Suprapubic skin (tissue), 4 donors: ENCODE data around the gene TEF. TPM values are rescaled to one million over a fixed set of nuclear protein-coding genes. Genes with fewer than 3 reads are reported as not detected.
"Not testable (repeated sequence)": the region's sequence is repeated elsewhere in the genome, so short reads cannot be mapped to it uniquely, and the experiment has no call there.

Source experiments
- DNase-seq, 2 donors: peaks; one replicate each; pipeline ENCODE4 v3.0.0-alpha.2; 2019; ENCODE audit warnings: low spot score in 2 of 2
- H3K27ac ChIP-seq: fragments of 200-600 bp; sonication (generic); one replicate; pipeline ENCODE4 v1.5.1; 2019
- H3K27me3 ChIP-seq: fragments of 200-600 bp; sonication (generic); one replicate; pipeline ENCODE4 v1.5.1; 2019
- H3K36me3 ChIP-seq: fragments of 200-600 bp; sonication (generic); one replicate; pipeline ENCODE4 v1.5.1; 2019
- H3K4me1 ChIP-seq: fragments of 200-600 bp; sonication (generic); one replicate; pipeline ENCODE4 v1.5.1; 2019
- H3K4me3 ChIP-seq: fragments of 200-600 bp; sonication (generic); one replicate; pipeline ENCODE4 v1.5.1; 2019; ENCODE audit warnings: mild to moderate bottlenecking
- H3K9me3 ChIP-seq: fragments of 200-600 bp; sonication (generic); one replicate; pipeline ENCODE4 v1.5.1; 2019
- CTCF ChIP-seq, 2 donors: fragments of 200-600 bp in 1 of 2; fragments of 450-650 bp in 1 of 2; sonication (generic) in 1 of 2; IDR thresholded peaks; one replicate each; pipeline ENCODE4 v1.5.1; 2016 to 2019; ENCODE audit warnings: antibody characterized with exemption in 2 of 2, mild to moderate bottlenecking in 1 of 2, moderate library complexity in 1 of 2
- EP300 ChIP-seq: sonication (generic); formaldehyde crosslinking; IDR thresholded peaks from one replicate; pipeline ENCODE4 v1.6.1; 2017; ENCODE audit warnings: antibody characterized with exemption
- POLR2A ChIP-seq, 2 donors: fragments of 450-650 bp; IDR thresholded peaks; one replicate each; pipeline ENCODE4 v1.6.1; 2017; ENCODE audit warnings: antibody characterized with exemption in 2 of 2, mild to moderate bottlenecking in 2 of 2, moderate library complexity in 2 of 2
- POLR2AphosphoS5 ChIP-seq, 3 donors: sonication (generic); formaldehyde crosslinking; IDR thresholded peaks; one replicate each; pipeline ENCODE4 v1.6.1; 2017; ENCODE audit warnings: antibody characterized with exemption in 3 of 3
- WGBS: methylation state at CpG from one replicate; pipeline ENCODE4 v1.1.5; 2018; 5-methylcytosine and 5-hydroxymethylcytosine counted together
- total RNA-seq, 4 donors: library from RNA; depleted of rRNA; stranded (reverse); fragments of >200 nt; gene quantifications; one replicate each; pipeline ENCODE4 v1.1.0, GENCODE V29; 2016

Gene TEF
- total RNA-seq, 4 donors from 2014 or later = 36.1 to 87.4 (median 46.8) TPM

- H3K9me3 ChIP-seq = no peaks in the 10 kb centered on the region
- H3K27ac ChIP-seq = no peak overlapping the region
- H3K27me3 ChIP-seq = no peaks in the 10 kb centered on the region
- H3K36me3 ChIP-seq = peaks cover 53% of the 10 kb centered on the region
- WGBS = 71% methylated on average over 4 of the region's 4 CpGs
- no peak for TF ChIP-seq CTCF (IDR thresholded peaks at IDR 0.05)
- TF ChIP-seq POLR2A (IDR thresholded peaks at IDR 0.05) = no peak
- TF ChIP-seq EP300 = no peak
- TF ChIP-seq POLR2AphosphoS5 (IDR thresholded peaks at IDR 0.05) = no peak
- no peak for DNase-seq
- H3K4me1 ChIP-seq = peaks cover 30% of the 10 kb centered on the region
- no peak overlapping the region for H3K4me3 ChIP-seq
These were observed 53.8 kb downstream of the TEF start for GRCh38 chr22:41435560-41435959.

GRCh38 chr22:41436322-41437113 lies 54.8 kb downstream of the TEF start:
- no peak for DNase-seq
- peaks cover 57% of the 10 kb centered on the region for H3K36me3 ChIP-seq
- no peak overlapping the region for H3K4me3 ChIP-seq
- peaks cover 33% of the 10 kb centered on the region for H3K4me1 ChIP-seq
- H3K27me3 ChIP-seq = no peaks in the 10 kb centered on the region
- TF ChIP-seq POLR2A (IDR thresholded peaks at IDR 0.05) = no peak
- TF ChIP-seq POLR2AphosphoS5 (IDR thresholded peaks at IDR 0.05) = no peak
- no peak for TF ChIP-seq EP300
- no peak for TF ChIP-seq CTCF (IDR thresholded peaks at IDR 0.05)
- no peak overlapping the region for H3K27ac ChIP-seq
- H3K9me3 ChIP-seq = no peaks in the 10 kb centered on the region
- 77% methylated on average over 21 of the region's 23 CpGs for WGBS

- H3K9me3 ChIP-seq = no peaks in the 10 kb centered on the region
- no peak overlapping the region for H3K27ac ChIP-seq
- H3K36me3 ChIP-seq = peaks cover 51% of the 10 kb centered on the region
- peaks cover 40% of the 10 kb centered on the region for H3K4me1 ChIP-seq
- no peaks in the 10 kb centered on the region for H3K27me3 ChIP-seq
- no peak overlapping the region for H3K4me3 ChIP-seq
- DNase-seq = no peak
- no peak for TF ChIP-seq POLR2A (IDR thresholded peaks at IDR 0.05)
- no peak for TF ChIP-seq POLR2AphosphoS5 (IDR thresholded peaks at IDR 0.05)
- no peak for TF ChIP-seq CTCF (IDR thresholded peaks at IDR 0.05)
- TF ChIP-seq EP300 = no peak
- 91% methylated on average over 7 of the region's 7 CpGs for WGBS
These were observed 55.5 kb downstream of the TEF start for GRCh38 chr22:41437198-41437597.

- peaks cover 33% of the 10 kb centered on the region for H3K36me3 ChIP-seq
- H3K27me3 ChIP-seq, H3K9me3 ChIP-seq, DNase-seq, H3K27ac ChIP-seq, H3K4me3 ChIP-seq: not testable (repeated sequence)
- 77% methylated on average over 5 of the region's 5 CpGs for whole genome bisulfite sequencing
- peaks cover 41% of the 10 kb centered on the region for H3K4me1 ChIP-seq
These were observed 58.8 kb downstream of the TEF start for GRCh38 chr22:41440511-41440910.

GRCh38 chr22:41442240-41442792 lies 60.6 kb downstream of the TEF start:
- TF ChIP-seq CTCF (IDR thresholded peaks at IDR 0.05) = no peak
- no peak for TF ChIP-seq POLR2A (IDR thresholded peaks at IDR 0.05)
- no peak for TF ChIP-seq EP300
- TF ChIP-seq POLR2AphosphoS5 (IDR thresholded peaks at IDR 0.05) = no peak
- DNase-seq = no peak
- Histone ChIP-seq H3K4me3 (no peak overlapping the region), H3K27me3 (no peaks in the 10 kb centered on the region), H3K4me1 (peaks cover 38% of the 10 kb centered on the region), H3K9me3 (no peaks in the 10 kb centered on the region), H3K27ac (peak overlapping the region; percentile 98), H3K36me3 (peaks cover 15% of the 10 kb centered on the region)
- 39% methylated on average over 2 of the region's 2 CpGs for WGBS
